GM12878 (cell line): ENCODE measurements around the gene RAB8A. TPM values are rescaled to one million over a fixed set of nuclear protein-coding genes. Genes with fewer than 3 reads are reported as not detected.

Experiments used
- ATAC-seq: fragments of 200-7000 bp; cut with Tn5 transposase; 3 replicates; pipeline ENCODE4 v1.9.1; 2020; ENCODE audit warnings: mild to moderate bottlenecking, moderate library complexity
- BruUV-seq: library from RNA; stranded (reverse); fragments of 400-500 nt; replicated peaks from 2 replicates; lab custom pipeline; 2021; lab: Mats Ljungman, UMichigan
- CTCF ChIA-PET: fragments of 300-600 bp; sonication (Branson Sonifier 250); formaldehyde crosslinking; extraction: SDS; loops from one replicate; lab custom pipeline; 2021; ENCODE audit warnings: inconsistent platforms; lab: Yijun Ruan, JAX
- POLR2A ChIA-PET: fragments of 350-600 bp; formaldehyde crosslinking; extraction: SDS; loops from one replicate; lab custom pipeline; 2021; ENCODE audit warnings: inconsistent platforms; lab: Charles Lee
- RAD21 ChIA-PET: fragments of 300-600 bp; sonication (Branson Sonifier 250); formaldehyde crosslinking; loops from one replicate; lab custom pipeline; 2023; ENCODE audit warnings: antibody characterized with exemption; ENCODE audit not compliant: unreplicated experiment; lab: Charles Lee
- SMC1A ChIA-PET: fragments of 300-600 bp; sonication (Branson Sonifier 250); formaldehyde crosslinking; loops from one replicate; lab custom pipeline; 2023; ENCODE audit not compliant: unreplicated experiment, uncharacterized antibody; lab: Charles Lee
- DNase-seq: peaks from one replicate; pipeline ENCODE4 v3.0.0-alpha.2; 2011; ENCODE audit warnings: low read depth, low spot score
- FAIRE-seq: peaks from 3 replicates; lab custom pipeline; 2011; peaks lifted over from hg19 to GRCh38; lab: Jason Lieb, UNC
- H2AFZ ChIP-seq: 2 replicates; pipeline ENCODE4 v1.6.0; 2011; ENCODE audit warnings: low read depth, low read length, control low read depth; ENCODE audit not compliant: control insufficient read depth
- H3K27ac ChIP-seq: 2 replicates; pipeline ENCODE4 v1.5.1; 2011; ENCODE audit warnings: control low read depth; ENCODE audit not compliant: control insufficient read depth, insufficient read depth
- H3K27me3 ChIP-seq, 2 experiments: replicated peaks in 1 of 2; 2 replicates each; pipeline versions ENCODE4 v1.6.0 to v1.6.1; 2011; ENCODE audit warnings: low read length in 1 of 2; ENCODE audit not compliant: control insufficient read depth in 2 of 2, insufficient read depth in 2 of 2
- H3K36me3 ChIP-seq, 2 experiments: 2 replicates each; pipeline ENCODE4 v1.5.1; 2011; ENCODE audit warnings: low read length in 1 of 2; ENCODE audit not compliant: control insufficient read depth in 2 of 2, insufficient read depth in 2 of 2
- H3K4me1 ChIP-seq: 2 replicates; pipeline ENCODE4 v1.6.1; 2011; ENCODE audit warnings: mild to moderate bottlenecking, low read length, moderate library complexity, mixed read lengths; ENCODE audit not compliant: control insufficient read depth, insufficient read depth
- H3K4me2 ChIP-seq: 2 replicates; pipeline ENCODE4 v1.6.0; 2011; ENCODE audit warnings: control low read depth; ENCODE audit not compliant: control insufficient read depth, insufficient read depth
- H3K4me3 ChIP-seq: fragments of 200-600 bp; sonication (generic); 2 replicates; pipeline ENCODE4 v1.5.1; 2016
- H3K79me2 ChIP-seq: 2 replicates; pipeline ENCODE4 v1.6.0; 2011; ENCODE audit warnings: low read length; ENCODE audit not compliant: control insufficient read depth, insufficient read depth
- H3K9ac ChIP-seq: 2 replicates; pipeline ENCODE4 v1.8.0; 2011; ENCODE audit warnings: low read length, control low read depth, mixed read lengths; ENCODE audit not compliant: control insufficient read depth, insufficient read depth
- H3K9me3 ChIP-seq: replicated peaks from 3 replicates; pipeline ENCODE4 v1.5.1; 2011; ENCODE audit warnings: mild to moderate bottlenecking, low read length; ENCODE audit not compliant: control insufficient read depth, insufficient read depth
- H4K20me1 ChIP-seq: 2 replicates; pipeline ENCODE4 v1.6.0; 2011; ENCODE audit not compliant: control insufficient read depth, insufficient read depth
- BMI1 ChIP-seq: fragments of 450-650 bp; IDR thresholded peaks from 2 replicates; pipeline ENCODE4 v1.6.1; 2016; ENCODE audit warnings: mild to moderate bottlenecking, moderate library complexity, borderline replicate concordance
- CHD2 ChIP-seq: IDR thresholded peaks from 2 replicates; pipeline ENCODE4 v1.6.1; 2011; ENCODE audit warnings: low read depth, low read length, improper control_type of control experiment, borderline replicate concordance
- POLR2AphosphoS5 ChIP-seq: IDR thresholded peaks from 2 replicates; pipeline ENCODE4 v1.6.1; 2011; ENCODE audit warnings: mild to moderate bottlenecking, low read length, inconsistent platforms
- SIX5 ChIP-seq: IDR thresholded peaks from 2 replicates; pipeline ENCODE4 v1.6.1; 2011; ENCODE audit warnings: mild to moderate bottlenecking, low read depth, low read length, moderate library complexity; ENCODE audit not compliant: severe bottlenecking
- ZBTB33 ChIP-seq: fragments of 450-650 bp; IDR thresholded peaks from 2 replicates; pipeline ENCODE4 v1.6.1; 2017; ENCODE audit warnings: mild to moderate bottlenecking
- WGBS: methylation state at CpG from one replicate; pipeline ENCODE4 v1.1.6; 2016; ENCODE audit warnings: low lambda C conversion rate; ENCODE audit not compliant: insufficient replicate concordance, insufficient coverage; ENCODE audit errors: missing lambda C conversion rate; 5-methylcytosine and 5-hydroxymethylcytosine counted together
- in situ Hi-C: fragments of 300-500 bp; cut with MboI; formaldehyde crosslinking; loops from 9 replicates; pipeline ENCODE4 v1.14.3; 2018; ENCODE audit warnings: mixed read lengths
- intact Hi-C: fragments of 100-400 bp; cut with micrococcal nuclease; formaldehyde crosslinking; loops from one replicate; pipeline ENCODE4 v1.14.2; 2022; ENCODE audit not compliant: unreplicated experiment
- polyA plus RNA-seq, 11 experiments: library from polyadenylated mRNA; depleted of rRNA in 4 of 11; unstranded in 6 of 11; stranded (reverse) in 5 of 11; fragments of >200 nt; fragmentation: Nextera tagmentation in 4 of 11; fragmentation: Illumina TruSeq in 1 of 11; extraction: Ambion mirVana in 4 of 11; extraction: Trizol in 1 of 11; gene quantifications; 1 replicate in 1 of 11; 2 replicates in 10 of 11; pipeline versions ENCODE4 v1.2.1 to v1.2.3, GENCODE V29; 2011 to 2016; ENCODE audit warnings: inconsistent platforms in 2 of 11, missing spikeins in 2 of 11, low read depth in 1 of 11
- total RNA-seq, 4 experiments: library from RNA; depleted of rRNA in 3 of 4; stranded (reverse); fragments of >200 nt in 3 of 4; fragmentation: Illumina TruSeq in 1 of 4; extraction: Trizol in 1 of 4; gene quantifications; 2 replicates each; pipeline versions ENCODE4 v1.2.1 to v1.2.3, GENCODE V29; 2013 to 2021
- TF ChIP-seq, protein P1 (sequence below): IDR thresholded peaks from 2 replicates; pipeline ENCODE4 v1.6.1; 2012; ENCODE audit warnings: low read depth, low read length, improper control_type of control experiment

RAB8A gene
- total and polyA plus RNA-seq, 10 of the 15 experiments (the other 5 are each of a cell fraction or from before 2014, with no cell fraction given) = 23.9 to 314 (median 185) TPM

GRCh38 chr19:16127080-16127479 is 15.4 kb downstream of the RAB8A start:
- Histone ChIP-seq H3K4me2 (no peak overlapping the region), H3K27me3 (no peaks in the 10 kb centered on the region), H3K9ac (no peak overlapping the region), H3K36me3 (peaks cover 46 to 78% of the 10 kb centered on the region in 2 experiments), H3K27ac (no peak overlapping the region), H4K20me1 (no peaks in the 10 kb centered on the region), H3K9me3 (no peaks in the 10 kb centered on the region; the same call in 2 of the 3 replicates), H3K79me2 (peaks cover 10% of the 10 kb centered on the region), H2AFZ (no peak overlapping the region), H3K4me1 (no peaks in the 10 kb centered on the region), H3K4me3 (no peak overlapping the region)
- BruUV-seq = no TSS peak
- 93% methylated on average over 11 of the region's 11 CpGs for WGBS
- FAIRE-seq (no peak), ATAC-seq (no peak), DNase-seq (no peak)
- no peak for TF ChIP-seq SIX5
- TF ChIP-seq ZBTB33 = no peak
- TF ChIP-seq POLR2AphosphoS5 = peak; percentile 15; the same call in 1 of the 2 replicates
- TF ChIP-seq, protein P1, sequence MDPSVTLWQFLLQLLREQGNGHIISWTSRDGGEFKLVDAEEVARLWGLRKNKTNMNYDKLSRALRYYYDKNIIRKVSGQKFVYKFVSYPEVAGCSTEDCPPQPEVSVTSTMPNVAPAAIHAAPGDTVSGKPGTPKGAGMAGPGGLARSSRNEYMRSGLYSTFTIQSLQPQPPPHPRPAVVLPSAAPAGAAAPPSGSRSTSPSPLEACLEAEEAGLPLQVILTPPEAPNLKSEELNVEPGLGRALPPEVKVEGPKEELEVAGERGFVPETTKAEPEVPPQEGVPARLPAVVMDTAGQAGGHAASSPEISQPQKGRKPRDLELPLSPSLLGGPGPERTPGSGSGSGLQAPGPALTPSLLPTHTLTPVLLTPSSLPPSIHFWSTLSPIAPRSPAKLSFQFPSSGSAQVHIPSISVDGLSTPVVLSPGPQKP = no peak
- no peak for TF ChIP-seq BMI1
- no peak for TF ChIP-seq CHD2
- intact Hi-C loops = no loop called here
- POLR2A ChIA-PET = interaction anchor here (1.8 kb wide), 1 partner anchor 17 kb away, joined by 5 read pairs; the partner anchor contains the start of gene HSH2D
- RAD21 ChIA-PET = no interaction called here
- CTCF ChIA-PET = no interaction called here
- SMC1A ChIA-PET = no interaction called here
- in situ Hi-C loops = no loop called here
